Measurements from ENCODE around the gene MLKL. TPM values are rescaled to one million over a fixed set of nuclear protein-coding genes. Genes with fewer than 3 reads are reported as not detected.
A peak's percentile ranks its signal among the peaks of the same experiment; 100 is the strongest.

Gene MLKL
- 3.2 TPM for total RNA-seq
- long read RNA-seq, partial matches to known transcripts: 0 of 2 reads
- long read RNA-seq, other reads (novel, unspliced or antisense): 2 of 2 reads

GRCh38 chr16:74700438-74701225, at the start of gene MLKL:
Gene MLKL, minus strand, starts transcription at chr16:74700862. Its CDS starts 5,105 bp downstream, at chr16:74695757.
- peak; percentile 55 for DNase-seq
- Histone ChIP-seq H3K27ac (replicated peaks) (peak within 1 kb of the TSS; percentile 92), H3K36me3 (no peaks in the 10 kb centered on the region), H3K4me1 (peaks cover 42% of the 10 kb centered on the region), H3K9me3 (replicated peaks) (no peaks in the 10 kb centered on the region), H3K4me3 (peak within 1 kb of the TSS; percentile 82), H3K27me3 (ENCODE audit: low read depth) (no peaks in the 10 kb centered on the region)
- intact Hi-C loops (cut with micrococcal nuclease): no loop called here
- TF ChIP-seq CTCF (IDR thresholded peaks at IDR 0.05; ENCODE audit: borderline replicate concordance): no peak

GRCh38 chr16:74749291-74750055, 48.8 kb upstream of the MLKL start:
- H3K36me3 ChIP-seq: no peaks in the 10 kb centered on the region
- H3K4me3 ChIP-seq: no peak overlapping the region
- no peak overlapping the region for H3K27ac ChIP-seq (replicated peaks)
- no peaks in the 10 kb centered on the region for H3K9me3 ChIP-seq (replicated peaks)
- H3K4me1 ChIP-seq: no peaks in the 10 kb centered on the region
- peaks cover 56% of the 10 kb centered on the region for H3K27me3 ChIP-seq (ENCODE audit: low read depth)
- no peak for DNase-seq
- intact Hi-C loops (cut with micrococcal nuclease): no loop called here
- TF ChIP-seq CTCF (IDR thresholded peaks at IDR 0.05; ENCODE audit: borderline replicate concordance): no peak

- no peak for DNase-seq
- TF ChIP-seq CTCF (IDR thresholded peaks at IDR 0.05; ENCODE audit: borderline replicate concordance): no peak
- Histone ChIP-seq H3K4me1 (no peaks in the 10 kb centered on the region), H3K4me3 (no peak overlapping the region), H3K27ac (replicated peaks) (no peak overlapping the region), H3K36me3 (no peaks in the 10 kb centered on the region), H3K9me3 (replicated peaks) (no peaks in the 10 kb centered on the region), H3K27me3 (ENCODE audit: low read depth) (peaks cover 57% of the 10 kb centered on the region)
- intact Hi-C loops (cut with micrococcal nuclease): no loop called here
Observed at GRCh38 chr16:74748616-74749026, 48.0 kb upstream of the MLKL start.

- intact Hi-C loops (cut with micrococcal nuclease): no loop called here
- Histone ChIP-seq H3K27me3 (ENCODE audit: low read depth) (peaks cover 56% of the 10 kb centered on the region), H3K9me3 (replicated peaks) (no peaks in the 10 kb centered on the region), H3K4me1 (no peaks in the 10 kb centered on the region), H3K4me3 (no peak overlapping the region), H3K27ac (replicated peaks) (no peak overlapping the region), H3K36me3 (no peaks in the 10 kb centered on the region)
- TF ChIP-seq CTCF (IDR thresholded peaks at IDR 0.05; ENCODE audit: borderline replicate concordance): no peak
- DNase-seq: no peak
Observed at GRCh38 chr16:74747716-74748615, 47.3 kb upstream of the MLKL start.

- Histone ChIP-seq H3K4me1 (no peaks in the 10 kb centered on the region), H3K36me3 (no peaks in the 10 kb centered on the region), H3K4me3 (no peak overlapping the region), H3K27me3 (ENCODE audit: low read depth) (peaks cover 49% of the 10 kb centered on the region), H3K27ac (replicated peaks) (no peak overlapping the region), H3K9me3 (replicated peaks) (no peaks in the 10 kb centered on the region)
- no peak for TF ChIP-seq CTCF (IDR thresholded peaks at IDR 0.05; ENCODE audit: borderline replicate concordance)
- DNase-seq: no peak
- intact Hi-C loops (cut with micrococcal nuclease): no loop called here
Observed at GRCh38 chr16:74745926-74746325, 45.3 kb upstream of the MLKL start.
